HEK293 (cell line): ENCODE results near the gene SUSD6.

Experiments used
- CTCF ChIA-PET: fragments of 350-600 bp; formaldehyde crosslinking; extraction: SDS; loops from one replicate; lab custom pipeline; 2021; ENCODE audit warnings: antibody characterized with exemption; lab: Yijun Ruan, JAX
- POLR2A ChIA-PET: fragments of 300-600 bp; formaldehyde crosslinking; extraction: SDS; loops from one replicate; lab custom pipeline; 2020; ENCODE audit warnings: antibody characterized with exemption, inconsistent platforms; lab: Yijun Ruan, JAX
- H3K27ac ChIP-seq: fragments of 200-500 bp; sonication (Bioruptor generic); 2 replicates; pipeline ENCODE4 v1.5.1; 2014; ENCODE audit warnings: low read depth, low read length, control low read depth, inconsistent platforms; ENCODE audit errors: extremely low read depth
- H3K36me3 ChIP-seq, 2 experiments: fragments of 200-500 bp in 1 of 2; sonication (Bioruptor generic) in 1 of 2; 1 replicate in 1 of 2; 2 replicates in 1 of 2; pipeline ENCODE4 v1.5.1; 2014 to 2017; ENCODE audit warnings: inconsistent platforms in 2 of 2, low read length in 2 of 2; ENCODE audit not compliant: control insufficient read depth in 2 of 2, insufficient read depth in 1 of 2
- H3K4me1 ChIP-seq: fragments of 200-500 bp; sonication (Bioruptor generic); 2 replicates; pipeline ENCODE4 v1.5.1; 2014; ENCODE audit warnings: mild to moderate bottlenecking, low read length, inconsistent platforms; ENCODE audit not compliant: control insufficient read depth, insufficient read depth
- H3K4me3 ChIP-seq: 2 replicates; pipeline ENCODE4 v1.5.1; 2011; ENCODE audit warnings: low read depth, mild to moderate bottlenecking, control low read depth, low read length, moderate library complexity
- H3K9me3 ChIP-seq: fragments of 200-500 bp; sonication (Bioruptor generic); 2 replicates; pipeline ENCODE4 v1.5.1; 2014; ENCODE audit warnings: low read depth, low read length, inconsistent platforms; ENCODE audit not compliant: control insufficient read depth, insufficient read depth
- HOXA7 ChIP-seq: sonication (generic); formaldehyde crosslinking; IDR thresholded peaks from 2 replicates; pipeline ENCODE4 v1.8.1; 2022; ENCODE audit warnings: missing genetic modification reagents, borderline replicate concordance
- KLF10 ChIP-seq: fragments of 450-650 bp; IDR thresholded peaks from 2 replicates; pipeline ENCODE4 v1.5.1; 2018; ENCODE audit warnings: missing biosample characterization, mild to moderate bottlenecking, missing genetic modification characterization
- KLF16 ChIP-seq: fragments of 450-650 bp; formaldehyde crosslinking; IDR thresholded peaks from 2 replicates; pipeline ENCODE4 v1.5.1; 2017; ENCODE audit warnings: missing biosample characterization, missing genetic modification characterization
- YY1 ChIP-seq: fragments of 450-650 bp; formaldehyde crosslinking; IDR thresholded peaks from 2 replicates; pipeline ENCODE4 v1.5.1; 2018; ENCODE audit warnings: missing biosample characterization, missing genetic modification characterization
- YY2 ChIP-seq: fragments of 450-650 bp; formaldehyde crosslinking; IDR thresholded peaks from 2 replicates; pipeline ENCODE4 v1.5.1; 2016; ENCODE audit warnings: missing biosample characterization, missing genetic modification characterization
- ZBTB1 ChIP-seq: fragments of 450-650 bp; formaldehyde crosslinking; IDR thresholded peaks from 2 replicates; pipeline ENCODE4 v1.5.1; 2016; ENCODE audit warnings: missing biosample characterization, missing genetic modification characterization
- ZBTB20 ChIP-seq: fragments of 450-650 bp; formaldehyde crosslinking; IDR thresholded peaks from 2 replicates; pipeline ENCODE4 v1.5.1; 2016; ENCODE audit warnings: missing biosample characterization, missing genetic modification characterization
- ZBTB7A ChIP-seq: fragments of 450-650 bp; formaldehyde crosslinking; IDR thresholded peaks from 2 replicates; pipeline ENCODE4 v1.5.1; 2016; ENCODE audit warnings: low read depth, missing biosample characterization, missing genetic modification characterization
- ZFHX2 ChIP-seq: fragments of 450-650 bp; formaldehyde crosslinking; conservative IDR thresholded peaks from 2 replicates; pipeline ENCODE4 v1.5.1; 2016; ENCODE audit warnings: missing biosample characterization, missing genetic modification characterization
- ZNF114 ChIP-seq: fragments of 450-650 bp; formaldehyde crosslinking; IDR thresholded peaks from 2 replicates; pipeline ENCODE4 v1.5.0; 2017; ENCODE audit warnings: missing biosample characterization, missing genetic modification characterization
- ZNF121 ChIP-seq: fragments of 450-650 bp; formaldehyde crosslinking; IDR thresholded peaks from 2 replicates; pipeline ENCODE4 v1.5.1; 2016; ENCODE audit warnings: missing biosample characterization, missing genetic modification characterization
- ZNF140 ChIP-seq: fragments of 450-650 bp; formaldehyde crosslinking; IDR thresholded peaks from 2 replicates; pipeline ENCODE4 v1.5.1; 2016; ENCODE audit warnings: missing biosample characterization, missing genetic modification characterization
- ZNF174 ChIP-seq: fragments of 450-650 bp; formaldehyde crosslinking; IDR thresholded peaks from 2 replicates; pipeline ENCODE4 v1.5.0; 2017; ENCODE audit warnings: missing biosample characterization, mild to moderate bottlenecking, missing genetic modification characterization
- ZNF211 ChIP-seq: fragments of 450-650 bp; formaldehyde crosslinking; IDR thresholded peaks from 2 replicates; pipeline ENCODE4 v1.5.1; 2016; ENCODE audit warnings: low read depth, missing biosample characterization, missing genetic modification characterization
- ZNF24 ChIP-seq: fragments of 450-650 bp; formaldehyde crosslinking; IDR thresholded peaks from 2 replicates; pipeline ENCODE4 v1.5.1; 2016; ENCODE audit warnings: missing biosample characterization, missing genetic modification characterization
- ZNF350 ChIP-seq: fragments of 450-650 bp; formaldehyde crosslinking; IDR thresholded peaks from 2 replicates; pipeline ENCODE4 v1.5.0; 2017; ENCODE audit warnings: missing biosample characterization, mild to moderate bottlenecking, missing genetic modification characterization
- ZNF404 ChIP-seq: fragments of 450-650 bp; formaldehyde crosslinking; IDR thresholded peaks from 2 replicates; pipeline ENCODE4 v1.5.1; 2017; ENCODE audit warnings: missing biosample characterization, missing genetic modification characterization
- ZNF473 ChIP-seq: fragments of 450-650 bp; formaldehyde crosslinking; IDR thresholded peaks from 2 replicates; pipeline ENCODE4 v1.5.1; 2017; ENCODE audit warnings: missing biosample characterization, missing genetic modification characterization
- ZNF530 ChIP-seq: fragments of 450-650 bp; formaldehyde crosslinking; IDR thresholded peaks from 2 replicates; pipeline ENCODE4 v1.5.1; 2016; ENCODE audit warnings: low read depth, missing biosample characterization, missing genetic modification characterization
- ZNF548 ChIP-seq: fragments of 450-650 bp; formaldehyde crosslinking; IDR thresholded peaks from 2 replicates; pipeline ENCODE4 v1.5.1; 2016; ENCODE audit warnings: missing biosample characterization, missing genetic modification characterization
- ZNF660 ChIP-seq: fragments of 450-650 bp; IDR thresholded peaks from 2 replicates; pipeline ENCODE4 v1.5.1; 2018; ENCODE audit warnings: missing biosample characterization, mild to moderate bottlenecking, missing genetic modification characterization
- ZNF677 ChIP-seq: fragments of 450-650 bp; IDR thresholded peaks from 2 replicates; pipeline ENCODE4 v1.5.0; 2018; ENCODE audit warnings: missing biosample characterization, mild to moderate bottlenecking, missing genetic modification characterization, moderate library complexity
- ZNF704 ChIP-seq: fragments of 450-650 bp; formaldehyde crosslinking; IDR thresholded peaks from 2 replicates; pipeline ENCODE4 v1.5.1; 2016; ENCODE audit warnings: missing biosample characterization, missing genetic modification characterization
- ZNF791 ChIP-seq: fragments of 450-650 bp; formaldehyde crosslinking; IDR thresholded peaks from 2 replicates; pipeline ENCODE4 v1.5.1; 2016; ENCODE audit warnings: missing biosample characterization, missing genetic modification characterization
- ZSCAN4 ChIP-seq: fragments of 450-650 bp; formaldehyde crosslinking; IDR thresholded peaks from 2 replicates; pipeline ENCODE4 v1.5.1; 2017; ENCODE audit warnings: missing biosample characterization, missing genetic modification characterization

Gene SUSD6

GRCh38 chr14:69754487-69754886 lies 143.1 kb downstream of the SUSD6 start:
- H3K4me3 ChIP-seq = no peak overlapping the region
- ChIA-PET CTCF (interaction anchor here (1.0 kb wide), 1 partner anchor 206 kb away, joined by 3 read pairs; no protein-coding TSS in a partner anchor), POLR2A (interaction anchor here (0.6 to 0.7 kb wide), 2 partner anchors 8 to 12 kb away, joined by 3 to 5 read pairs; partner anchors contain the start of gene SRSF5)
- no peak overlapping the region for H3K27ac ChIP-seq
- H3K4me1 ChIP-seq = no peaks in the 10 kb centered on the region
- no peaks in the 10 kb centered on the region for H3K9me3 ChIP-seq
- H3K36me3 ChIP-seq = no peaks in the 10 kb centered on the region
- TF ChIP-seq ZBTB1 (tag by site-specific recombination) (no peak), YY2 (no peak), ZNF404 (tag by site-specific recombination) (no peak)

GRCh38 chr14:69755296-69755695 lies 143.9 kb downstream of the SUSD6 start:
- ChIA-PET POLR2A (interaction anchor here (0.6 to 0.9 kb wide), 2 partner anchors 8 to 12 kb away, joined by 3 to 4 read pairs; partner anchors contain the start of gene SRSF5), CTCF (interaction anchor here (0.5 to 1.0 kb wide), 2 partner anchors 32 to 207 kb away, joined by 3 read pairs; no protein-coding TSS in a partner anchor)
- no peaks in the 10 kb centered on the region for H3K4me1 ChIP-seq
- H3K27ac ChIP-seq = no peak overlapping the region
- TF ChIP-seq ZNF121 (tag by site-specific recombination) = no peak
- H3K9me3 ChIP-seq = no peaks in the 10 kb centered on the region
- no peak overlapping the region for H3K4me3 ChIP-seq
- no peaks in the 10 kb centered on the region for H3K36me3 ChIP-seq

GRCh38 chr14:69755784-69756183 lies 144.4 kb downstream of the SUSD6 start:
- Histone ChIP-seq H3K4me3 (no peak overlapping the region), H3K36me3 (no peaks in the 10 kb centered on the region), H3K4me1 (no peaks in the 10 kb centered on the region), H3K27ac (no peak overlapping the region), H3K9me3 (no peaks in the 10 kb centered on the region)
- TF ChIP-seq ZNF473 (tag by site-specific recombination) (no peak), HOXA7 (no peak)
- ChIA-PET CTCF (no interaction called here), POLR2A (interaction anchor here (0.6 to 0.9 kb wide), 2 partner anchors 9 to 11 kb away, joined by 3 to 4 read pairs; partner anchors contain the start of gene SRSF5)

GRCh38 chr14:69756298-69756697 lies 144.9 kb downstream of the SUSD6 start:
- no peak overlapping the region for H3K27ac ChIP-seq
- POLR2A ChIA-PET = interaction anchor here (2.5 kb wide), 1 partner anchor 10 kb away, joined by 9 read pairs; the partner anchor contains the start of gene SRSF5

GRCh38 chr14:69760810-69761209 lies 149.4 kb downstream of the SUSD6 start:
- Histone ChIP-seq H3K27ac (no peak overlapping the region), H3K4me3 (no peak overlapping the region), H3K4me1 (no peaks in the 10 kb centered on the region), H3K36me3 (no peaks in the 10 kb centered on the region), H3K9me3 (no peaks in the 10 kb centered on the region)
- POLR2A ChIA-PET = no interaction called here
- CTCF ChIA-PET = no interaction called here
- TF ChIP-seq YY1 (no peak), ZNF140 (tag by site-specific recombination) (no peak), ZNF791 (tag by site-specific recombination) (no peak), ZNF174 (no peak), ZNF548 (tag by site-specific recombination) (no peak), KLF16 (tag by site-specific recombination) (no peak), ZNF211 (tag by site-specific recombination) (no peak), KLF10 (tag by site-specific recombination) (no peak), ZNF24 (tag by site-specific recombination) (no peak), ZNF677 (tag by site-specific recombination) (no peak), ZBTB7A (tag by site-specific recombination) (no peak), ZFHX2 (tag by site-specific recombination) (no peak), ZNF660 (tag by site-specific recombination) (no peak), ZBTB20 (tag by site-specific recombination) (no peak)

More at GRCh38 chr14:69756298-69756697, 144.9 kb downstream of the SUSD6 start:
- H3K4me3 ChIP-seq = no peak overlapping the region
- no peaks in the 10 kb centered on the region for H3K4me1 ChIP-seq
- H3K9me3 ChIP-seq = no peaks in the 10 kb centered on the region
- TF ChIP-seq ZNF704 (tag by site-specific recombination) (no peak), ZNF350 (tag by site-specific recombination) (no peak), ZNF530 (tag by site-specific recombination) (no peak), ZSCAN4 (tag by site-specific recombination) (no peak), ZNF114 (tag by site-specific recombination) (no peak), ZNF677 (tag by site-specific recombination) (no peak)
- no peaks in the 10 kb centered on the region for H3K36me3 ChIP-seq
- CTCF ChIA-PET = no interaction called here
